HG02943 (cell line): ENCODE measurements around the gene CHKA.

Experiments
- ATAC-seq: cut with Tn5 transposase; IDR thresholded peaks from one replicate; pipeline ENCODE4 v1.9.1; 2021; ENCODE audit warnings: mild to moderate bottlenecking, low read depth, moderate library complexity; ENCODE audit not compliant: unreplicated experiment

The CHKA gene

GRCh38 chr11:68121067-68121899, at the start of gene CHKA:
TSS of gene CHKA (minus strand) at chr11:68121388. CDS start at chr11:68121177, 211 bp downstream.
- ATAC-seq, result peak; percentile 76

GRCh38 chr11:68169442-68169841, 48.3 kb upstream of the CHKA start:
- no peak for ATAC-seq

- ATAC-seq, result no peak
Observed at GRCh38 chr11:68168694-68169093, 47.5 kb upstream of the CHKA start.

- no peak for ATAC-seq
Observed at GRCh38 chr11:68167474-68167873, 46.3 kb upstream of the CHKA start.

- ATAC-seq, result no peak
Observed at GRCh38 chr11:68166969-68167368, 45.8 kb upstream of the CHKA start.

GRCh38 chr11:68165601-68166000, 44.4 kb upstream of the CHKA start:
- no peak for ATAC-seq

GRCh38 chr11:68164437-68164836, 43.2 kb upstream of the CHKA start:
- ATAC-seq, result no peak

GRCh38 chr11:68163691-68164090, 42.5 kb upstream of the CHKA start:
- ATAC-seq, result no peak

GRCh38 chr11:68160100-68160695, 39.0 kb upstream of the CHKA start:
- ATAC-seq, result no peak

GRCh38 chr11:68159665-68160064, 38.5 kb upstream of the CHKA start:
- ATAC-seq, result no peak

- no peak for ATAC-seq
Observed at GRCh38 chr11:68159161-68159560, 38.0 kb upstream of the CHKA start.

- no peak for ATAC-seq
Observed at GRCh38 chr11:68158580-68158979, 37.4 kb upstream of the CHKA start.

- no peak for ATAC-seq
Observed at GRCh38 chr11:68153742-68154141, 32.6 kb upstream of the CHKA start.

GRCh38 chr11:68150037-68150436, 28.8 kb upstream of the CHKA start:
- no peak for ATAC-seq

- ATAC-seq, result no peak
Observed at GRCh38 chr11:68149417-68149816, 28.2 kb upstream of the CHKA start.

- ATAC-seq, result no peak
Observed at GRCh38 chr11:68148879-68149278, 27.7 kb upstream of the CHKA start.

- no peak for ATAC-seq
Observed at GRCh38 chr11:68148071-68148805, 27.1 kb upstream of the CHKA start.

- no peak for ATAC-seq
Observed at GRCh38 chr11:68146704-68147474, 25.7 kb upstream of the CHKA start.

- no peak for ATAC-seq
Observed at GRCh38 chr11:68146010-68146540, 24.9 kb upstream of the CHKA start.

GRCh38 chr11:68145120-68145866, 24.1 kb upstream of the CHKA start:
- no peak for ATAC-seq
